ENCODE measurements around the gene KCNN3. TPM values are rescaled to one million over a fixed set of nuclear protein-coding genes. Genes with fewer than 3 reads are reported as not detected.

The KCNN3 gene
- total and polyA plus RNA-seq, 2 of the 13 experiments (the other 11 are each of a cell fraction or from before 2014, with no cell fraction given): not detected

- intact Hi-C loops (cut with micrococcal nuclease; ENCODE audit: unreplicated experiment) (no loop called here), in situ Hi-C loops (cut with HindIII; ENCODE audit: extremely low pct_ligation_motif_present, low pct_unique_long_range_greater_than_20kb) (no loop called here)
- Histone ChIP-seq H3K9me3 (ENCODE audit: low read length) (no peaks in the 10 kb centered on the region), H3K79me2 (ENCODE audit: insufficient read depth, low read length) (no peaks in the 10 kb centered on the region), H3K9ac (ENCODE audit: insufficient read depth, low read depth, low read length) (no peak overlapping the region), H3K27ac (ENCODE audit: extremely low read length, insufficient read depth, low read length) (no peak overlapping the region), H3K4me1 (ENCODE audit: insufficient read depth, low read length) (no peaks in the 10 kb centered on the region), H3K4me3 (replicated peaks in 1 of 3; ENCODE audit: insufficient read depth in 1 of 3, low read depth in 2 of 3, low read length in 3 of 3) (no peak overlapping the region), H3K4me2 (ENCODE audit: low read depth, low read length) (no peak overlapping the region), H3K27me3 (ENCODE audit: control insufficient read depth in 1 of 2, insufficient read depth in 2 of 2, low read length in 2 of 2) (peaks cover 4 to 7% of the 10 kb centered on the region in 2 experiments; a peak in 2 of 5 replicates), H3K36me3 (replicated peaks in 1 of 2; ENCODE audit: control insufficient read depth in 1 of 2, insufficient read depth in 2 of 2, low read length in 2 of 2) (no peaks in the 10 kb centered on the region), H2AFZ (ENCODE audit: low read length) (no peak overlapping the region), H4K20me1 (ENCODE audit: insufficient read depth, low read length) (no peaks in the 10 kb centered on the region)
- CTCF ChIA-PET (ENCODE audit: low intra/inter-chr PET ratio, low total read pairs): no interaction called here
- POLR2A ChIA-PET: no interaction called here
- no peak for DNase-seq (ENCODE audit: low spot score)
- ATAC-seq: no peak
- WGBS (ENCODE audit: low lambda C conversion rate): 71% methylated on average over 21 of the region's 23 CpGs
- FAIRE-seq: no peak
- TF ChIP-seq MED1 (CRISPR knock-in tag; IDR thresholded peaks at IDR 0.05): no peak
- no peak for TF ChIP-seq GMEB1 (CRISPR knock-in tag; IDR thresholded peaks at IDR 0.05; ENCODE audit: borderline replicate concordance)
- TF ChIP-seq, protein P1, sequence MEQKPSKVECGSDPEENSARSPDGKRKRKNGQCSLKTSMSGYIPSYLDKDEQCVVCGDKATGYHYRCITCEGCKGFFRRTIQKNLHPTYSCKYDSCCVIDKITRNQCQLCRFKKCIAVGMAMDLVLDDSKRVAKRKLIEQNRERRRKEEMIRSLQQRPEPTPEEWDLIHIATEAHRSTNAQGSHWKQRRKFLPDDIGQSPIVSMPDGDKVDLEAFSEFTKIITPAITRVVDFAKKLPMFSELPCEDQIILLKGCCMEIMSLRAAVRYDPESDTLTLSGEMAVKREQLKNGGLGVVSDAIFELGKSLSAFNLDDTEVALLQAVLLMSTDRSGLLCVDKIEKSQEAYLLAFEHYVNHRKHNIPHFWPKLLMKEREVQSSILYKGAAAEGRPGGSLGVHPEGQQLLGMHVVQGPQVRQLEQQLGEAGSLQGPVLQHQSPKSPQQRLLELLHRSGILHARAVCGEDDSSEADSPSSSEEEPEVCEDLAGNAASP (CRISPR knock-in tag; IDR thresholded peaks at IDR 0.05; ENCODE audit: borderline replicate concordance): no peak
- no peak for TF ChIP-seq TBX3 (IDR thresholded peaks at IDR 0.05; ENCODE audit: borderline replicate concordance)
- no peak for TF ChIP-seq SIX4 (CRISPR knock-in tag; IDR thresholded peaks at IDR 0.05)
- no TSS peak for BruUV-seq (replicated peaks)
These were observed 98.0 kb downstream of the KCNN3 start for GRCh38 chr1:154772056-154772455.

Data from HepG2 (cell line).